Muscle layer of colon (tissue), 2 donors: Measurements from ENCODE around the gene MYG1.
A peak's percentile ranks its signal among the peaks of the same experiment; 100 is the strongest.

Experiments used
- H3K27ac ChIP-seq: one replicate; pipeline ENCODE4 v1.7.0; 2013; ENCODE audit warnings: low read depth, mild to moderate bottlenecking, low read length, moderate library complexity
- H3K27me3 ChIP-seq, 2 donors: one replicate each; pipeline ENCODE4 v1.7.0; 2013; ENCODE audit warnings: low read length in 2 of 2, mild to moderate bottlenecking in 2 of 2; ENCODE audit not compliant: insufficient read depth in 2 of 2, control insufficient read depth in 1 of 2
- H3K36me3 ChIP-seq: one replicate; pipeline ENCODE4 v1.7.0; 2013; ENCODE audit warnings: mild to moderate bottlenecking, low read length; ENCODE audit not compliant: insufficient read depth
- H3K4me1 ChIP-seq: one replicate; pipeline ENCODE4 v1.7.0; 2013; ENCODE audit warnings: mild to moderate bottlenecking, low read length; ENCODE audit not compliant: insufficient read depth
- H3K4me3 ChIP-seq, 2 donors: one replicate each; pipeline ENCODE4 v1.7.0; 2013; ENCODE audit warnings: low read length in 2 of 2, low read depth in 1 of 2, mild to moderate bottlenecking in 1 of 2, moderate library complexity in 1 of 2
- H3K9ac ChIP-seq: one replicate; pipeline ENCODE4 v1.7.0; 2013; ENCODE audit warnings: low read length
- H3K9me3 ChIP-seq: one replicate; pipeline ENCODE4 v1.7.0; 2013; ENCODE audit warnings: mild to moderate bottlenecking, low read length
- donor health status: abdominal sarcoma.
- donor health status: Adenocarcinoma of cecum.

Gene MYG1

GRCh38 chr12:53267306-53267998 lies 32.0 kb upstream of the MYG1 start:
- Histone ChIP-seq H3K27ac (peak overlapping the region; percentile 17), H3K4me3 (peak overlapping the region; percentile 71 to 72), H3K4me1 (peaks cover 6% of the 10 kb centered on the region), H3K9ac (no peak overlapping the region), H3K36me3 (no peaks in the 10 kb centered on the region), H3K27me3 (no peaks in the 10 kb centered on the region), H3K9me3 (no peaks in the 10 kb centered on the region)

DNA sequence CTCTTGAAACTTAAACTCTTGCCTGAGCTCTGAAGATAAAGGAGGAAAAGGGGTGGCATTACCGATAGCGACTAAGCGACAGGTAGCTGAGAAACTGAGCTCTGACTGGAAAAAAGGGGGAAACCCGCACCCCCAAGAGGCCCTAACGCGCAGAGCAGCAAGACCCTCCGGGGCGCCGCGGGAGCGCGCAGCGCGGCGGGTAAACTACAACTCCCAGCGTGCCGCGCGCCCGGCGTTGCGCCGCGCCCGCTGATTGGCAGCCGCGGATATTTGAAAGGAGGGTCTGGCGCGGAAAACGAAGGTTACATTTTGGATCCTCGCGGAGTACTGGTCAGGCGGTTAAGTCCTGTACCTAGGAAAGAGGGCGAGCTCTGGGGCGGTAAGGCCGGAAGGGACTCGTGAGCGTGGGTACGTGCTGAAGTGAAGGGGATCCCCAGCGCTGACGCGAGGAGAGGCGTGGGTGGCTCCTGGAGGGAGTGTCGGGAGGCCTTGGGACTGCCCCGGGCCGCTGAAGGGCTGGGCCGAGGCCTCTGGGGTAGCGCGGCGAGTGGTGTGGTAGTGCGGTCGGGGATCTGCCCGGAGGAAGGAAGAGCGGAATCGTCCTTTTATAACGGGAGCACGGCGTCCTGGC lies 31.4 kb upstream of the MYG1 start, which contains the start of gene ESPL1:
TSS of gene ESPL1 (plus strand) at position 301 of the 631 bp plus-strand sequence. CDS start 468 bp downstream, outside the sequence.
- H3K9me3 ChIP-seq, result no peaks in the 10 kb centered on the region
- H3K27me3 ChIP-seq, result no peaks in the 10 kb centered on the region
- H3K36me3 ChIP-seq, result no peaks in the 10 kb centered on the region
- peak within 1 kb of the TSS; percentile 71 to 72 for H3K4me3 ChIP-seq
- peaks cover 6% of the 10 kb centered on the region for H3K4me1 ChIP-seq
- no peak within 1 kb of the TSS for H3K9ac ChIP-seq
- peak within 1 kb of the TSS; percentile 17 for H3K27ac ChIP-seq

DNA sequence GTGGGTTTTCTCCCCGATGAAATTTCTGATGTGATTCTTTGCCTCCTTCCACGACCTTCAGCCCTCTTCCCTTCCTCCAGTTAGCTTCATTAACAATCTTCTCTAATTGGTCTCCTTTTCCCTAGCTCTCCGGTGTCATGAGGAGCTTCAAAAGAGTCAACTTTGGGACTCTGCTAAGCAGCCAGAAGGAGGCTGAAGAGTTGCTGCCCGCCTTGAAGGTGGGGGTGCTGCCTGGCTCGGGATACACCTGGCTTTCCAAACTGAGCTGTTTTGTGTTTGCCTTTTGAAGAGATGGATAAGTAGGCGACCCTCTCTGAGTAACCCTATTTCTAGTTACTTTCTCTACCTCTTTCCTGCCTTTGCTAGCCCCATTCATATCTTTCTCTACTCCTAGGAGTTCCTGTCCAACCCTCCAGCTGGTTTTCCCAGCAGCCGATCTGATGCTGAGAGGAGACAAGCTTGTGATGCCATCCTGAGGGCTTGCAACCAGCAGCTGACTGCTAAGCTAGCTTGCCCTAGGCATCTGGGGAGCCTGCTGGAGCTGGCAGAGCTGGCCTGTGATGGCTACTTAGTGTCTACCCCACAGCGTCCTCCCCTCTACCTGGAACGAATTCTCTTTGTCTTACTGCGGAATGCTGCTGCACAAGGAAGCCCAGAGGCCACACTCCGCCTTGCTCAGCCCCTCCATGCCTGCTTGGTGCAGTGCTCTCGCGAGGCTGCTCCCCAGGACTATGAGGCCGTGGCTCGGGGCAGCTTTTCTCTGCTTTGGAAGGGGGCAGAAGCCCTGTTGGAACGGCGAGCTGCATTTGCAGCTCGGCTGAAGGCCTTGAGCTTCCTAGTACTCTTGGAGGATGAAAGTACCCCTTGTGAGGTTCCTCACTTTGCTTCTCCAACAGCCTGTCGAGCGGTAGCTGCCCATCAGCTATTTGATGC lies 30.6 kb upstream of the MYG1 start:
- H3K36me3 ChIP-seq, result no peaks in the 10 kb centered on the region
- peak overlapping the region; percentile 71 to 72 for H3K4me3 ChIP-seq
- no peak overlapping the region for H3K9ac ChIP-seq
- no peak overlapping the region for H3K27ac ChIP-seq
- no peaks in the 10 kb centered on the region for H3K27me3 ChIP-seq
- H3K9me3 ChIP-seq, result no peaks in the 10 kb centered on the region
- peaks cover 6% of the 10 kb centered on the region for H3K4me1 ChIP-seq

DNA sequence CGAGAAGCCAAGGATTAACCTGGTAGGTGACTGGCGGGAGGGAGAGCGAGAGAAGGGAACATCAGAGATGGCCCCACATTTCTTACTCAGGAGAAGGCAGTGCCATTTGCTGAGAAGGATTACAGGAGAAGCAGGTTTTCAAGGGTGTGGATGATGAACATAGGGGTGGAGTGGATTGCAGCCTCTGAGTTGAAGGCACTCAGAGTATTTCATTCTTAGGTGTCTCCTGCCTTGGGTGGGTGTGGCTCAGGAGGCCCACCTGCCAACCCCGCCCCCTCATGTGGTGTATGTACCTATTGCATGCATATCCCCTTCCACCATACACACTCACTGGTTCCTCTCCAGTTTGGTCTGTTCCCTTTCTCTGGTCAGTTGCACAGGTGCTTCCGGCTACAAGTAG lies 25.1 kb upstream of the MYG1 start:
- H3K4me3 ChIP-seq, result no peak overlapping the region
- no peak overlapping the region for H3K27ac ChIP-seq
- no peaks in the 10 kb centered on the region for H3K27me3 ChIP-seq
- H3K36me3 ChIP-seq, result no peaks in the 10 kb centered on the region
- no peak overlapping the region for H3K9ac ChIP-seq
- H3K9me3 ChIP-seq, result no peaks in the 10 kb centered on the region
- no peaks in the 10 kb centered on the region for H3K4me1 ChIP-seq

DNA sequence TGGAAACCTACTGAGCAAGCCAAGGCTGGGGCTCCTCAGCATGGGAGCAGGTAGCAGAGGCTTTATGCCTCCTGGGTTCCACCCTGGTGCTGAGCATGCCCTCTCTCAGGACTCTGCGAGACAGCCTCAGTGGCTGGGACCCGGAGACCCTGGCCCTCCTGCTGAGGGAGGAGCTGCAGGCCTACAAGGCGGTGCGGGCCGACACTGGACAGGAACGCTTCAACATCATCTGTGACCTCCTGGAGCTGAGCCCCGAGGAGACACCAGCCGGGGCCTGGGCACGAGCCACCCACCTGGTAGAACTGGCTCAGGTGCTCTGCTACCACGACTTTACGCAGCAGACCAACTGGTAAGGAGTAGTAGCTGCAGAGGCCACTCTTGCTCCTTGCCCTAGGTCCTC lies 23.0 kb upstream of the MYG1 start:
- Histone ChIP-seq H3K9ac (no peak overlapping the region), H3K4me1 (no peaks in the 10 kb centered on the region), H3K27ac (no peak overlapping the region), H3K4me3 (no peak overlapping the region), H3K27me3 (no peaks in the 10 kb centered on the region), H3K9me3 (no peaks in the 10 kb centered on the region), H3K36me3 (no peaks in the 10 kb centered on the region)

- Histone ChIP-seq H3K36me3 (no peaks in the 10 kb centered on the region), H3K9me3 (no peaks in the 10 kb centered on the region), H3K27ac (no peak overlapping the region), H3K4me1 (no peaks in the 10 kb centered on the region), H3K9ac (no peak overlapping the region), H3K27me3 (no peaks in the 10 kb centered on the region), H3K4me3 (no peak overlapping the region)
These were observed 21.5 kb upstream of the MYG1 start for GRCh38 chr12:53277981-53278380.

DNA sequence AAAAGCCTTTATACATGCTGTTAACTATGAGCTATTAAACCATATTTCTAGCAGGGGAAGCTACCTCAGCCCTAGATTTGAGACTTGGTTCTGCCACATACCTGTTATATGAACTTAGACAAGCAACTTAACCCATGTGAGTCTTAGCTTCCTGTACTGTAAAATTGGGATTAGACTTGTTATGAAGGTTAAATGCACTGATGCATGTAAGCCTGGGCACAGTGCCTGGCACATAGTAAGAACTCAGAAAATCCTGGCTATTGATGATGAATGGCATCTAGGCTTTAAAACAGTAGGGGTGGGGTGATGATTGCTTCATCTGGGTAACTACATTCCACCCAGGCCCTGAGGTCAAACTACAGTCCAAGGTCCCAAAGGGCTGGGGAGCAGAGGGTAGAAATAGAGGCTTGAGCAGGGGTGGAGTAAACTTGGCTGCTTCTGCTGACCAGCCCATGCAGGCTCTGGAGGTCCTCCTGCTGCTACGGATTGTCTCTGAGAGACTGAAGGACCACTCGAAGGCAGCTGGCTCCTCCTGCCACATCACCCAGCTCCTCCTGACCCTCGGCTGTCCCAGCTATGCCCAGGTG lies 20.1 kb upstream of the MYG1 start:
- no peaks in the 10 kb centered on the region for H3K27me3 ChIP-seq
- H3K4me1 ChIP-seq, result no peaks in the 10 kb centered on the region
- H3K4me3 ChIP-seq, result no peak overlapping the region

DNA sequence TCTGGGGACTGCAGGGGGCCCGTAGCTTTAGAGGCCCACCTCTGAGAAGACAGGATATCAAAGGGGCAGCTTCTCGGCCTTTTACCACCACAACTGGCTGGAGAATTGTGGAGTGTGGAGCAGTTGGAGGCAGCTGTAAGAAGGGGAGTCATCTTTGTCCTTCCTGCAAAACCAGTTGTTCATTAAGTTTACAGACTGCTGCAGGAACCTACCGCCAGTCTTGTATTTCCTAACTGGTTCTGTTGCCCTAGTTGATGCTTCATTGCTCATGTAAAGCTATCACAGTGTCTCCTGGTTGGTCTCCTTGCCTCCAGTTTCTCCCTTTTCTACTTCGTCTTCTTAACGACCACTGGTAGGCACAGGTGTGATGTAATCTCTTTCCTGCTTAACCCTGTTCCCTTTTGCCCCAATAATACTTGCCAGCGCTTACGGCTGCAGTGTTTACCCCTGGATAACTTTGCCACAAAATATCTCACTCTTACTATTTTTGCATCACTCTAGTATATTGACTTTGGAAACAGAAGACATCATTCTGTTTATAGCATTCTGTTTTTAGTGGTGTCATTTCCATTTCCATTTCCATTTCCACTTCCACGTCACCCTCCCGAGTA lies 19.5 kb upstream of the MYG1 start:
- H3K4me3 ChIP-seq, result no peak overlapping the region
- H3K9me3 ChIP-seq, result no peaks in the 10 kb centered on the region
- H3K9ac ChIP-seq, result no peak overlapping the region
- no peaks in the 10 kb centered on the region for H3K4me1 ChIP-seq
- no peak overlapping the region for H3K27ac ChIP-seq
- H3K27me3 ChIP-seq, result no peaks in the 10 kb centered on the region
- H3K36me3 ChIP-seq, result no peaks in the 10 kb centered on the region

More for the DNA sequence above, 20.1 kb upstream of the MYG1 start:
- Histone ChIP-seq H3K36me3 (no peaks in the 10 kb centered on the region), H3K9me3 (no peaks in the 10 kb centered on the region), H3K27ac (no peak overlapping the region), H3K9ac (no peak overlapping the region)

DNA sequence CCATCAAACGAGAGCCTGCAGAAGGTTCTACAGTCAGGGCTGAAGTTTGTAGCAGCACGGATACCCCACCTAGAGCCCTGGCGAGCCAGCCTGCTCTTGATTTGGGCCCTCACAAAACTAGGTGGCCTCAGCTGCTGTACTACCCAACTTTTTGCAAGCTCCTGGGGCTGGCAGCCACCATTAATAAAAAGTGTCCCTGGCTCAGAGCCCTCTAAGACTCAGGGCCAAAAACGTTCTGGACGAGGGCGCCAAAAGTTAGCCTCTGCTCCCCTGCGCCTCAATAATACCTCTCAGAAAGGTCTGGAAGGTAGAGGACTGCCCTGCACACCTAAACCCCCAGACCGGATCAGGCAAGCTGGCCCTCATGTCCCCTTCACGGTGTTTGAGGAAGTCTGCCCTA lies 13.0 kb upstream of the MYG1 start:
- H3K27ac ChIP-seq, result no peak overlapping the region
- no peak overlapping the region for H3K4me3 ChIP-seq
- H3K36me3 ChIP-seq, result no peaks in the 10 kb centered on the region
- no peaks in the 10 kb centered on the region for H3K27me3 ChIP-seq
- peaks cover 6% of the 10 kb centered on the region for H3K4me1 ChIP-seq
- H3K9ac ChIP-seq, result no peak overlapping the region
- no peaks in the 10 kb centered on the region for H3K9me3 ChIP-seq

DNA sequence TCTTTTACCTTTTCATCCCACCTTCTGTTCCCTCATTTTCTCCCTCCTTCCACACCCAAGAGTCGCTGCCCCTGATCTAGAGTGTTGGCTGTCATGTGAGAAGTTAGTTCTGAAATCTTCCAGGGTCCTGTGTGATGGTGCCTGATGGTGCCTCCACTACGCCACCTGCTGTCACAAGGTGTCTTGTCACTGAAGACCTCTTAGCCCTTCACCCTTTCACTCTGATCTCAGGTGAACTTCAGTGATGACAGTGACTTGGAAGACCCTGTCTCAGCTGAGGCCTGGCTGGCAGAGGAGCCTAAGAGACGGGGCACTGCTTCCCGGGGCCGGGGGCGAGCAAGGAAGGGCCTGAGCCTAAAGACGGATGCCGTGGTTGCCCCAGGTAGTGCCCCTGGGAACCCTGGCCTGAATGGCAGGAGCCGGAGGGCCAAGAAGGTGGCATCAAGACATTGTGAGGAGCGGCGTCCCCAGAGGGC lies 11.7 kb upstream of the MYG1 start:
- Histone ChIP-seq H3K27me3 (no peaks in the 10 kb centered on the region), H3K36me3 (no peaks in the 10 kb centered on the region), H3K4me3 (no peak overlapping the region), H3K9ac (no peak overlapping the region), H3K9me3 (no peaks in the 10 kb centered on the region), H3K4me1 (peaks cover 6% of the 10 kb centered on the region), H3K27ac (no peak overlapping the region)

DNA sequence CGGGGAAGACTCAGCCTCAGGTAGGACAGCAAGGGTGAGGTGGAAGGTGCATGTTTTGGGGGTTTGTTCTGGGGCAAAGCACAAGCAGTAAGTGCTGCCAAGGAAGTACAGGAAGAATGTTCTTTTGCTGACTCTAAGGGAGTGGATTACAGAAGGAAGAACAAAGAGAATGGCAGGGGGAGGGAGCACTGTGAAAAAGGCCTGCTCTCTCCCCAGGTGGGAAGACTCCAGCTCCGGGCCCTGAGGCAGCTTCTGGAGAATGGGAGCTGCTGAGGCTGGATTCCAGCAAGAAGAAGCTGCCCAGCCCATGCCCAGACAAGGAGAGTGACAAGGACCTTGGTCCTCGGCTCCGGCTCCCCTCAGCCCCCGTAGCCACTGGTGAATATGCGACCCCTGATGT lies 11.2 kb upstream of the MYG1 start:
- no peaks in the 10 kb centered on the region for H3K9me3 ChIP-seq
- H3K4me1 ChIP-seq, result peaks cover 6% of the 10 kb centered on the region
- no peaks in the 10 kb centered on the region for H3K36me3 ChIP-seq
- H3K4me3 ChIP-seq, result no peak overlapping the region
- H3K27ac ChIP-seq, result no peak overlapping the region
- no peaks in the 10 kb centered on the region for H3K27me3 ChIP-seq
- H3K9ac ChIP-seq, result no peak overlapping the region
